NCI-H1417 (cell line): ENCODE data around the gene MAP7D2.

Experiments
- DNase-seq, 3 experiments: peaks; one replicate each; lab custom pipeline; 2025; lab: John Stamatoyannopoulos, UW

Gene MAP7D2

GRCh38 chrX:19975845-19976244, 140.9 kb downstream of the MAP7D2 start:
- DNase-seq = no peak

GRCh38 chrX:19972984-19973383, 143.7 kb downstream of the MAP7D2 start:
- DNase-seq = no peak

DNA sequence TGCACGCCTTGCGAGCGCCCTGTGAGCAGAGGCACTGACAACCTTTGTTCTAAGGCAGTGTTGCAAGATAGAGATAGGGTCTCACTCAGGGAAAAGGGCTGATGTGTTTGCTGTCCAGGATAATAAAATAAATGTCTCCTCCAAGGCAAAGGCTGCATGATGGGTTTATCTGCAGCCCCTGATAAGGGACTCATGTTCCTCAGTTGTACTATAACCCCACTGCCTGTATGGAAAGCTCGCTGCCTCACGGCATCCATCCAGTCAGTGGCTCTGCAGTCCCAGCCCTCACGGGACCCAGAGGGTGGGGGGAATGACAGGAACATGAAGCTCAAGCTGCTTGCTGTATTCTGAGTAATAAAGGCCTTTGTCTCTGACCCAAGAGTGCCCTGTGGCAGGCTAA, 148.4 kb downstream of the MAP7D2 start:
- DNase-seq = no peak

DNA sequence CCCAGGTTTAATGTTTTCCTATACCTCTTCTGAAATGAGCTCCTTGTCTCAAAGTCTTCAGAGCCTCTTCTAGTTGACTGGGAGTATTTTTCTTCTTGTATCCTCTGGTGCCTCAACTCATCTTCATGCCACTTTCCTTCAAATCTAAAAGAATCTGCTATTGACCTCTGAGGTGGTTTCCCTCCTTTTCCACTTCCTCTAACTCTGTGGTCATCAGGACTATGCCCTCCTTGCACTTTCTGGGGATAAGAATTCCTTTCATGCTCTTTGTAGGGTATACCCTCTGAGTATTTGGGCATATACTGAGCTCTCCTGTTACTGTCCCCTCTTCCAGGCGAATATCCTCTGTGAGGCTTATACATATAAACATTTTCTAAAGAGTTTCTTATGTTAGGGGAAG, 150.7 kb downstream of the MAP7D2 start:
- DNase-seq = no peak

GRCh38 chrX:19964017-19964710, 152.5 kb downstream of the MAP7D2 start:
- no peak for DNase-seq

- no peak for DNase-seq
These were observed 155.8 kb downstream of the MAP7D2 start for GRCh38 chrX:19960913-19961312.

DNA sequence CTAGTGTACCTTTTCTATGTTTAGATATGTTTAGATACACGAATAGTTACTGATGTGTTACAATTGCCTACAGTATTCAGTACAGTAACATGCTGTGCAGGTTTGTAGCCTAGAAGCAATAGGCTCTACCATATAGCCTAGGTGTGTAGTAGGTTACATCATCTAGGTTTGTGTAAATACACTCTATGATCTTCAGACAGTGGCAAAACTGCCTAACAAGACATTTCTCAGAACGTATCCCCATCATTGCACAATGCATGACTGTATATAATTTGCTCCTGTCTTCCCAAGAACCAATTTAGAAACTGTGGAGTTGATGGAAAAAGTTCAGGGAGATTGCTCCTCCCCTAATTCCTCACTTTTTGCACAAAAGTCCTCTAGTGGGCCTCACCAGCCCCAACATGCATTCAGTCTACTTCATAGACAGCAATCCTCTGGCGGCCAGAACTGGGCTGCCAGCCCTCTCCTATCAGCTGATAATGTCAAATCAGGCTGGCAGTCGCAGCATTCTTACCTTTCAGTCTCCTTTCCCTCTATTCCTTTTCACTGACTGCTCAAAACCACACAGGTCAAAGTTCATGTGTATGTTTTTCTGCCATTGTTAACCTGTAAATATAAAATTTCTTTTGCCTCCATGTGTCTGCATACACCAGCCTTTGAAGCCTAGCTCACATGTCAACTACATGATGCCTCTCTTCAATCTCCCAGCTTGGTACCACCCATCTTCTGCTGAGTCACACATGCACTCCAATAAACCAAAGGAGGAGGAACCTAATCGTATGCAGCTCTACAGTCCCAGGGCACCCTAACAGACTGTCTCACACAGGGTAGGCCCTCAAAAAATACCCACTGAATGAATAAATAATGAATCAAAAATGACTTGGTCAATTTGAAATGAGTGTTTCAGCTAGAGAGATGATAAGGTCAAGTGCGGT, 157.9 kb downstream of the MAP7D2 start:
- no peak for DNase-seq

- DNase-seq = no peak
These were observed 159.8 kb downstream of the MAP7D2 start for GRCh38 chrX:19956923-19957322.
